Ascending aorta (tissue), 2 donors: ENCODE measurements around the gene CEACAM5. TPM values are rescaled to one million over a fixed set of nuclear protein-coding genes. Genes with fewer than 3 reads are reported as not detected.
A peak's percentile ranks its signal among the peaks of the same experiment; 100 is the strongest.
"Not testable (repeated sequence)": the region's sequence is repeated elsewhere in the genome, so short reads cannot be mapped to it uniquely, and the experiment has no call there.

ENCODE experiments used
- DNase-seq, 2 donors: peaks; one replicate each; pipeline ENCODE4 v3.0.0-alpha.2; 2019; ENCODE audit warnings: low spot score in 2 of 2
- H3K27ac ChIP-seq, 2 donors: fragments of 200-600 bp; sonication (generic); one replicate each; pipeline ENCODE4 v1.5.1; 2016 to 2017; ENCODE audit warnings: mild to moderate bottlenecking in 1 of 2
- H3K27me3 ChIP-seq: fragments of 200-600 bp; sonication (generic); one replicate; pipeline ENCODE4 v1.5.1; 2017
- H3K36me3 ChIP-seq, 2 donors: fragments of 200-600 bp; sonication (generic); one replicate each; pipeline ENCODE4 v1.5.1; 2016
- H3K4me1 ChIP-seq, 2 donors: fragments of 200-600 bp; sonication (generic); one replicate each; pipeline ENCODE4 v1.5.1; 2016 to 2017; ENCODE audit warnings: mild to moderate bottlenecking in 1 of 2
- H3K4me3 ChIP-seq, 2 donors: fragments of 200-600 bp; sonication (generic); one replicate each; pipeline ENCODE4 v1.5.1; 2016 to 2017; ENCODE audit warnings: mild to moderate bottlenecking in 1 of 2
- H3K9me3 ChIP-seq, 2 donors: fragments of 200-600 bp; sonication (generic); one replicate each; pipeline ENCODE4 v1.5.1; 2016
- intact Hi-C: fragments of 100-400 bp; cut with DNase I; formaldehyde crosslinking; loops from one replicate; pipeline ENCODE4 v1.15.1; 2023
- total RNA-seq: library from RNA; depleted of rRNA; stranded (reverse); fragments of >200 nt; gene quantifications from one replicate; pipeline ENCODE4 v1.1.0, GENCODE V29; 2016
- TF ChIP-seq, protein P1 (sequence below), 3 experiments: fragments of 200-600 bp in 2 of 3; fragments of 450-650 bp in 1 of 3; sonication (generic) in 2 of 3; IDR thresholded peaks; one replicate each; pipeline ENCODE4 v1.5.1; 2016 to 2019; ENCODE audit warnings: antibody characterized with exemption in 3 of 3, mild to moderate bottlenecking in 1 of 3, moderate library complexity in 1 of 3

Gene CEACAM5
- total RNA-seq, 1 donor from 2014 or later = not detected

DNA sequence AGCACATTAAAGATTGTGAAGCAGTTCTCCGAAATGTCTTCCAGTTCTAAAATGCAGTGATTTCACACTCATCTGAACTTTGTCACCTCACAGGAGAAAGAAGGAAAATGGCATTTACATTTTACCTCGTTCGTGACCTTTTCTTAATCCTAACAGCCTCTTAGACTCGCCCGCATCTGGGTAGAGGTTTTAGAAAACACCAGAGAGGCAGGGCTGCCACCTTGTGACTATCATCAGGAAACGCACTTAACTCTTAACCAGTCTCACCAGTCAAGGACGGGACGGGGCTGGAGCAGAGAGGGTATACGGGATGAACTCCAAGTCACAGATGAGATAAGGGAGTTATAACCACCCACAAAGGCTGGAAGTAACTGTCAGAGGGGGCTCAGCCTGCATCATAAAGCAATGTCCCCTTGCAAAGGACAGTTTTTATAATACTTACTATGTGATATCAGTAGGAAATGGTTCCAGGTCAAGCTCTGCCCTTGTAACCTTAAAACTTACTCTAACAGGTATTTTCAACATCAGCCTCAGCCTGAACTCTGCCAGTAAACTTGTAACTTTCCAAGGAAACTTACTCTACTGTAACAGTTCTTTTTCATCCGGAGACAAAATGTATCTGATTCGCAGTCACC, 38.3 kb downstream of the CEACAM5 start:
- intact Hi-C loops = no loop called here
- H3K9me3 ChIP-seq = no peaks in the 10 kb centered on the region
- no peaks in the 10 kb centered on the region for H3K27me3 ChIP-seq
- H3K4me1 ChIP-seq = no peaks in the 10 kb centered on the region
- no peaks in the 10 kb centered on the region for H3K36me3 ChIP-seq
- no peak overlapping the region for H3K4me3 ChIP-seq
- TF ChIP-seq, protein P1, sequence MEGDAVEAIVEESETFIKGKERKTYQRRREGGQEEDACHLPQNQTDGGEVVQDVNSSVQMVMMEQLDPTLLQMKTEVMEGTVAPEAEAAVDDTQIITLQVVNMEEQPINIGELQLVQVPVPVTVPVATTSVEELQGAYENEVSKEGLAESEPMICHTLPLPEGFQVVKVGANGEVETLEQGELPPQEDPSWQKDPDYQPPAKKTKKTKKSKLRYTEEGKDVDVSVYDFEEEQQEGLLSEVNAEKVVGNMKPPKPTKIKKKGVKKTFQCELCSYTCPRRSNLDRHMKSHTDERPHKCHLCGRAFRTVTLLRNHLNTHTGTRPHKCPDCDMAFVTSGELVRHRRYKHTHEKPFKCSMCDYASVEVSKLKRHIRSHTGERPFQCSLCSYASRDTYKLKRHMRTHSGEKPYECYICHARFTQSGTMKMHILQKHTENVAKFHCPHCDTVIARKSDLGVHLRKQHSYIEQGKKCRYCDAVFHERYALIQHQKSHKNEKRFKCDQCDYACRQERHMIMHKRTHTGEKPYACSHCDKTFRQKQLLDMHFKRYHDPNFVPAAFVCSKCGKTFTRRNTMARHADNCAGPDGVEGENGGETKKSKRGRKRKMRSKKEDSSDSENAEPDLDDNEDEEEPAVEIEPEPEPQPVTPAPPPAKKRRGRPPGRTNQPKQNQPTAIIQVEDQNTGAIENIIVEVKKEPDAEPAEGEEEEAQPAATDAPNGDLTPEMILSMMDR (IDR thresholded peaks at IDR 0.05) = no peak
- DNase-seq = no peak
- H3K27ac ChIP-seq = no peak overlapping the region

DNA sequence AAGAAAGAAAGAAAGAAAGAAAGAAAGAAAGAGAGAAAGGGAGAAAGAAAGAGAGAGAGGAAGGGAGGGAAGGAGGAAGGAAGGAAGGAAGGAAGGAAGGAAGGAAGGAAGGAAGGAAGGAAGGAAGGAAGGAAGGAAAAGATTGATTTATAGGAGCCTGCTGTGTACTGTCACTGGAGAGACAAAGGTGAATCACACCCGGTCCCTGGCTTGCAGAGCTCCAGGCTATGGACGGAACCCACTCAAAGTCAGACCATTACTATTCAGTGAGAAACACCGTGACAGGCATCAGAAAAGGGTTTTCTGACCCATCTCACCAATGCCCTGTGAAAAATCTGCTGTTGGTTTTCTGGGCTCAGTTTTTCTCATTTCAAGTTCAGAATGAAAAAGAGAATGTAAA, 39.6 kb downstream of the CEACAM5 start:
- no peak for DNase-seq
- Histone ChIP-seq H3K9me3 (no peaks in the 10 kb centered on the region), H3K36me3 (no peaks in the 10 kb centered on the region), H3K4me1 (no peaks in the 10 kb centered on the region), H3K27ac (no peak overlapping the region), H3K27me3 (no peaks in the 10 kb centered on the region), H3K4me3 (no peak overlapping the region)
- TF ChIP-seq, protein P1 (IDR thresholded peaks at IDR 0.05) = no peak
- intact Hi-C loops = no loop called here

DNA sequence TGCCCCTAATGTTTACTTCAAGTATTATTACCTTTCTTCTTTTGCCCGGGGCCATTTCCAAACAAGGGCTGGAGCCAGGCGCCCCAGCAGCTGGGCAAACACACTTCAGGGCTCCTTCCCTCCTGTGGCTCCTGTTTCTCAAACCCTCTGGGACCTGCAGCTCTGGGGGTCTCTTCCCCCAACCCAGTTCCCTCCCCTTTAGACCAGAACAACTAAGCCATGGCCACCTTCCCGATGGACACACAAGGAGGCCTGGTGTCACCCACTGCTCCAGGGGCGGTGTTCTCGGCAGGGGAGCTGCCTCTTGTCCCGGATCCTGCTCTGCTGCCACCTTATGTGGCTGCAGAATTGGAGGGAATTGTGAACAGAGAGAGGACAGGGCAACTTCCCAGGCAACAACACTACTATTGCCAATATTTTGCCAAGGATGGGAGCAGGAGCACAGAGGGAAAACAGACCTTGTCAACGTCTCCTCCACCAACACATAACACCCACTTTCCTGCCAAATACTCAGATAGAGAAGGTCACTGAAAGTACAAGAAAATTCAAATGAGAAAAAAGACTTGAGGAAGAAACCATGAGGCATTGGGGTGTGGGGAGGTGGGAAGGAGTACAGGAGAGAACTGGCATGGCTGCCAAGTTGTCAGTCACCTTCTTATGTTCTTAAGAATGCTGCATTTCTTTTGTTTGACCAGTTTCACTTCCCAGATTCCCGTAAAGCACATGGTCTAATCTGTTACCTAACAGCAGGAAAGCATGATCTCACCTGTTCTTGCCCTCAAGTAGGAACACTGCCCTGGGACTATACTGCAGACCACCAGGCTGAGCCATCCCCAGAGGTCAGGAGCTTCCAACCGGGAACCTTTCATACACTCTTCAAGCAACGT, 42.1 kb downstream of the CEACAM5 start:
- H3K36me3 ChIP-seq, H3K27me3 ChIP-seq, H3K9me3 ChIP-seq, H3K4me3 ChIP-seq, H3K4me1 ChIP-seq, intact Hi-C loops, DNase-seq, H3K27ac ChIP-seq: not testable (repeated sequence)

DNA sequence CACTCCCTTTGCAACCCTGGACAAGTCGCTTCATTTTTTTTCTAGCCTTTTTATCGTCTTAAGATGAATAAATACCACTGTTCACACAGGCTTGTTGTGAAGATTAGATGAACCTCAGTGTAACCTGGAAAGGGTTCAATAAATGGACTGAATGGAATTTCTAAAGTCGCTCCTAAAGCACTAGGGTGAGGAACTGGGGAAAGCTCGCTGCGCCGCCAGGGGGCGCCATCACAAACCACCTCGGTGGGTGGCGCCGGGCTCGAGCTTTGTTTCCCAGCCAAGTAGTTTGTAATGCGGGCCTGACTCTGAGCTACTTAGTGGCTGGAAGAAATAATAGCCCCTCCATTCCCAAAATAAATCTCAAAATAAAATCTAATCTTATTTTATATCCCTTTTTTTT, 44.7 kb downstream of the CEACAM5 start:
- H3K9me3 ChIP-seq = no peaks in the 10 kb centered on the region
- TF ChIP-seq, protein P1 (IDR thresholded peaks at IDR 0.05) = peak; percentile 16 to 43 (median 17)
- H3K36me3 ChIP-seq = no peaks in the 10 kb centered on the region
- no peak overlapping the region for H3K4me3 ChIP-seq
- no peaks in the 10 kb centered on the region for H3K27me3 ChIP-seq
- H3K4me1 ChIP-seq = no peaks in the 10 kb centered on the region
- no peak for DNase-seq
- H3K27ac ChIP-seq = no peak overlapping the region
- intact Hi-C loops = no loop called here

DNA sequence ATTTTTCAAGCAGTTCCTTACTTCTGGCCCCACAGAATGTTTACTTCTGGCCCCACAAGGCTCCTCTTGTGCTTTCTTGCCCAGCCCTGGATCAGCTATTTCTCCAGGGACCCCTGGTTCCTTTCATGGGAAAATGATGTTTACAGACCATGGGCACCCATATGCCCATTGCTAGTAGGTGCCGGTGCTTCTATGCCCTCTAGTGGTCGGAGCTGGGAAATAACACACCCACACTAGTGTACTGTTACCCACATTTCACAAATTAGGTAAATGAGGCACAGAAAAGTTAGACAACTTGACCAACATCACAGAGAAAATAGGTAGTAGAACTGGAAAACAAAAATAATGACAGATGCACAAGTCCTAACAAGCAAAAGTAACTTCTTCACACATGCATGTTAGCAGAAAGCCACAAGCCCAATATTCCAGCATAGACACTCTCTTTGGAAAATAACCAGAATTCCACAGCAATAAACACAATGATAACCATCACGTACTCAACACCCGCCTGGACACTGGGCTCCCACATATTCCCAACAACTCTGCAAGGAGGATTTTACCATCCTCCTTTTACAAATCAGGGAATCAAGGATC, 45.6 kb downstream of the CEACAM5 start:
- no peak for DNase-seq
- intact Hi-C loops = no loop called here
- H3K9me3 ChIP-seq = no peaks in the 10 kb centered on the region
- H3K27ac ChIP-seq = no peak overlapping the region
- TF ChIP-seq, protein P1 (IDR thresholded peaks at IDR 0.05) = peak in 2 of 3 experiments; percentile 47
- no peaks in the 10 kb centered on the region for H3K36me3 ChIP-seq
- H3K27me3 ChIP-seq = no peaks in the 10 kb centered on the region
- H3K4me1 ChIP-seq = no peaks in the 10 kb centered on the region
- no peak overlapping the region for H3K4me3 ChIP-seq
